Breast epithelium (tissue), 4 donors: ENCODE data around the gene KCNN3. TPM values are rescaled to one million over a fixed set of nuclear protein-coding genes. Genes with fewer than 3 reads are reported as not detected.

ENCODE experiments used
- DNase-seq, 2 donors: peaks; one replicate each; pipeline ENCODE4 v3.0.0-alpha.2; 2019; ENCODE audit warnings: low spot score in 2 of 2
- H3K27ac ChIP-seq, 2 donors: fragments of 200-600 bp; sonication (generic) in 1 of 2; one replicate each; pipeline ENCODE4 v1.5.1; 2016 to 2019; ENCODE audit warnings: mild to moderate bottlenecking in 1 of 2
- H3K27me3 ChIP-seq, 2 donors: fragments of 200-600 bp; sonication (generic) in 1 of 2; one replicate each; pipeline versions ENCODE4 v1.5.1 to v1.6.0; 2017 to 2019; ENCODE audit warnings: control low read depth in 1 of 2, mild to moderate bottlenecking in 1 of 2
- H3K36me3 ChIP-seq: fragments of 200-600 bp; one replicate; pipeline ENCODE4 v1.5.1; 2019
- H3K4me1 ChIP-seq, 2 donors: fragments of 200-600 bp; sonication (generic); one replicate each; pipeline ENCODE4 v1.5.1; 2016 to 2019; ENCODE audit warnings: control low read depth in 1 of 2
- H3K4me3 ChIP-seq, 3 donors: fragments of 200-600 bp; sonication (generic); 1 replicate in 2 of 3; 2 replicates in 1 of 3; pipeline ENCODE4 v1.5.1; 2016 to 2019; ENCODE audit warnings: mild to moderate bottlenecking in 3 of 3, moderate library complexity in 2 of 3
- H3K9me3 ChIP-seq, 2 donors: fragments of 200-600 bp; sonication (generic) in 1 of 2; one replicate each; pipeline ENCODE4 v1.5.1; 2016 to 2019; ENCODE audit warnings: control low read depth in 1 of 2
- POLR2A ChIP-seq: fragments of 450-650 bp; IDR thresholded peaks from one replicate; pipeline ENCODE4 v1.6.1; 2016; ENCODE audit warnings: antibody characterized with exemption, mild to moderate bottlenecking, moderate library complexity
- POLR2AphosphoS5 ChIP-seq, 3 donors: sonication (generic); formaldehyde crosslinking; IDR thresholded peaks; one replicate each; pipeline ENCODE4 v1.6.1; 2017; ENCODE audit warnings: antibody characterized with exemption in 3 of 3
- intact Hi-C: fragments of 100-400 bp; cut with DNase I; formaldehyde crosslinking; loops from one replicate; pipeline ENCODE4 v1.15.1; 2023; ENCODE audit warnings: low total_unique reads
- total RNA-seq, 3 donors: library from RNA; depleted of rRNA; stranded (reverse); fragments of >200 nt; gene quantifications; one replicate each; pipeline ENCODE4 v1.1.0, GENCODE V29; 2016
- TF ChIP-seq, protein P1 (sequence below), 3 donors: fragments of 450-650 bp; IDR thresholded peaks; one replicate each; pipeline ENCODE4 v1.5.1; 2016 to 2017; ENCODE audit warnings: antibody characterized with exemption in 3 of 3, mild to moderate bottlenecking in 3 of 3, moderate library complexity in 3 of 3

The KCNN3 gene
- total RNA-seq, 3 donors from 2014 or later: 0.96 to 1.6 (median 1.0) TPM

DNA sequence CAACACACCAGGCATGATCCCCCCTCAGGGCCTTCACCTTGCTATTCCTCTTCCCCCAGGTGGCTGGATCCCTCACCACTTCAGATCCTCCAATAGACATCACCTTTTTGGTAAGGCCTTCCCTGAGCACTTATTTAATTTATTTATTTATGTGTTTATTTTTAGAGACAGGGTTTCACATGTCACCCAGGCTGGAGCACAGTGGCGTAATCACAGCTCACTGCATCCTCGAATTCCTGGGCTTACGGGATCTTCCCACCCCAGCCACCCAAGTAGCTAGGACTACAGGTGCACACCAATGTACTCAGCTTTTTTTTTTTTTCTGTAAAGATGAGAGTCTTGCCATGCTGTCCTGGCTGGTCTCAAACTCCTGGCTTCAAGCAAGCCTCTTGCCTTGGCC is 17.2 kb downstream of the KCNN3 start:
- Histone ChIP-seq H3K36me3 (no peaks in the 10 kb centered on the region), H3K9me3 (no peaks in the 10 kb centered on the region), H3K4me3 (no peak overlapping the region), H3K27me3 (no peaks in the 10 kb centered on the region), H3K27ac (no peak overlapping the region), H3K4me1 (no peaks in the 10 kb centered on the region)
- TF ChIP-seq, protein P1, sequence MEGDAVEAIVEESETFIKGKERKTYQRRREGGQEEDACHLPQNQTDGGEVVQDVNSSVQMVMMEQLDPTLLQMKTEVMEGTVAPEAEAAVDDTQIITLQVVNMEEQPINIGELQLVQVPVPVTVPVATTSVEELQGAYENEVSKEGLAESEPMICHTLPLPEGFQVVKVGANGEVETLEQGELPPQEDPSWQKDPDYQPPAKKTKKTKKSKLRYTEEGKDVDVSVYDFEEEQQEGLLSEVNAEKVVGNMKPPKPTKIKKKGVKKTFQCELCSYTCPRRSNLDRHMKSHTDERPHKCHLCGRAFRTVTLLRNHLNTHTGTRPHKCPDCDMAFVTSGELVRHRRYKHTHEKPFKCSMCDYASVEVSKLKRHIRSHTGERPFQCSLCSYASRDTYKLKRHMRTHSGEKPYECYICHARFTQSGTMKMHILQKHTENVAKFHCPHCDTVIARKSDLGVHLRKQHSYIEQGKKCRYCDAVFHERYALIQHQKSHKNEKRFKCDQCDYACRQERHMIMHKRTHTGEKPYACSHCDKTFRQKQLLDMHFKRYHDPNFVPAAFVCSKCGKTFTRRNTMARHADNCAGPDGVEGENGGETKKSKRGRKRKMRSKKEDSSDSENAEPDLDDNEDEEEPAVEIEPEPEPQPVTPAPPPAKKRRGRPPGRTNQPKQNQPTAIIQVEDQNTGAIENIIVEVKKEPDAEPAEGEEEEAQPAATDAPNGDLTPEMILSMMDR (IDR thresholded peaks at IDR 0.05): no peak
- TF ChIP-seq POLR2AphosphoS5 (IDR thresholded peaks at IDR 0.05): no peak
- no peak for TF ChIP-seq POLR2A
- DNase-seq: no peak
- intact Hi-C loops: no loop called here

DNA sequence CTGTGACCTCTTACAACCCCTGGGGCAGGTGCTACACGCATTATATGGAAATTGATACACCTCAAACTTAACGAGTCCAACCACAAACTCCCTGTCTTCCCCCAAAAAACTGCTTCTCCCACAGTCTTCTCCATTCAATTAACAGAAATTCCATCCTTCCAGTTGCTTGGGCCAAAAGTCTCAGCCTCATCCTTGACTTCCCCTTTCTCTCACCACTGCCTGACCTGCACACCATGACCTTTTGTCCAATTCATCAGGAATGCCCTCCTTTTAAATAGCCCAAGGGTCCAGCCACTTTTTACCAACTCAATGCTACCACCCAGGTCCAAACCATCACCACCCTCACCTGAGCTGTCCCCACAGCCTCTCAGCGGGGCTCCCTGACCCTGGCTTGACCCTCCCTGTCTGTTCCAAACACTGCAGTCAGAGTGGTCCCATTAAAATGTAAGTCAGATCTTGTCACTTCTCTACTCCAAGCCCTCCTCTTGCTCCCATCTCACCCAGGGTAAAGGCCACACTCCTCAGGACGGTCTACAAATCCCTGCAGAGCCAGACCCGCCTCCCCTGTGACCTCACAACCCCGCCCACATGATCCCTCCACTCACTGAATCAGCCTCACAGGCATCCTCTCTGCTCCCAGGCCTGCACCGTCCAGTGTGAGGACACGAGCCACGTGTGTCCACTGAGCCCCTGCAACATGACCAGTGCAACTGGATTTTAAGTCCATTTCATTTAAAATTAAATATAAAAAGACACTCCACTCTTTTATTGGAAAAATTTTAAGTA is 18.5 kb downstream of the KCNN3 start:
- DNase-seq: no peak
- H3K4me1 ChIP-seq: no peaks in the 10 kb centered on the region
- no peaks in the 10 kb centered on the region for H3K36me3 ChIP-seq
- no peaks in the 10 kb centered on the region for H3K27me3 ChIP-seq
- H3K27ac ChIP-seq: no peak overlapping the region
- H3K9me3 ChIP-seq: no peaks in the 10 kb centered on the region
- H3K4me3 ChIP-seq: no peak overlapping the region
- intact Hi-C loops: no loop called here
- no peak for TF ChIP-seq POLR2A

DNA sequence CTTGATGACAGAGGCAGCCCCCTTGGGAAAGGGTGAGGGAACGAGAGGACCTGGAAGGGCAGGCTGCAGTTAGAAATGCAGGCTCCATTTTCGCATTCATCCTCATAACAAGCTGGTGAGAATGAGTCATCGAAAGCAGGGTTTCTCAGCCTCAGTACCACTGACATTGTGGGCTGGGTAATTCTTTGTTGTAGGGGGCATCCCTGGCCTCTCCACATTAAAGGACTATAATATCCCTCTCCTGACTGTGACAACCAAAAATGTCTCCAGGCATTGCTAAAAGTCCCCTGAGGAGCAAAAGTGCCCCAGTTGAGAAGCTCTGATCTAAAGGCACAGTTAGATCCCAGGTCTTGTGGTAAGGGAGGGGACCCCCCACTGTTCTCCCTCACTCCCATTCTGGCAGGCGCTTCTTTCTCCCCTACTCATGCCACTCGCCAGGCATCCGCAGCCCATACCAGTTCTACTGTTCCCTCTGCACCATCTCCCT is 20.4 kb downstream of the KCNN3 start:
- Histone ChIP-seq H3K4me3 (no peak overlapping the region), H3K9me3 (no peaks in the 10 kb centered on the region), H3K27me3 (no peaks in the 10 kb centered on the region), H3K27ac (no peak overlapping the region), H3K36me3 (no peaks in the 10 kb centered on the region), H3K4me1 (no peaks in the 10 kb centered on the region)
- no peak for TF ChIP-seq POLR2AphosphoS5 (IDR thresholded peaks at IDR 0.05)
- TF ChIP-seq, protein P1 (IDR thresholded peaks at IDR 0.05): no peak
- no peak for TF ChIP-seq POLR2A
- intact Hi-C loops: no loop called here
- no peak for DNase-seq

DNA sequence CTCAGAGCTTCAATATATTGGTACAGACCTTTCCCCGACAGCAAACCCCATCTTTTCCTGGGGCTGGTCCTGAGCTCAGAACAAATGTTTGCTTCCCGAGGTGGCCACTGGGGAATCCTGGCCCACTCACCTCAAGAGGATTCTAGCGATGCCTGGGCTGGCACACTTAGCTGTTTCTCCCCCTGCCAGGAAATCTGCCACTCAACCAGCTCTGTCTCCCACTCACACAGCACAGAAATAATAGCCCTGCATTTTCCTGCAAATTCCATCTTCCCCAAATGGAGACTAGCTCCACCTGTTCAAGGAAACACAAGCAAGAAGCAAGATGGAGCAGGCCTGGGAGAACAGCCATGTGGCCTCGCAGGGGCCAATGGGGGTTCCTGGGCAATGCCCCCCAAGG is 21.1 kb downstream of the KCNN3 start:
- intact Hi-C loops: no loop called here
- TF ChIP-seq, protein P1 (IDR thresholded peaks at IDR 0.05): no peak
- TF ChIP-seq POLR2AphosphoS5 (IDR thresholded peaks at IDR 0.05) (no peak), POLR2A (no peak)
- Histone ChIP-seq H3K4me3 (no peak overlapping the region), H3K9me3 (no peaks in the 10 kb centered on the region), H3K27me3 (no peaks in the 10 kb centered on the region), H3K4me1 (no peaks in the 10 kb centered on the region), H3K27ac (no peak overlapping the region), H3K36me3 (no peaks in the 10 kb centered on the region)
- no peak for DNase-seq

DNA sequence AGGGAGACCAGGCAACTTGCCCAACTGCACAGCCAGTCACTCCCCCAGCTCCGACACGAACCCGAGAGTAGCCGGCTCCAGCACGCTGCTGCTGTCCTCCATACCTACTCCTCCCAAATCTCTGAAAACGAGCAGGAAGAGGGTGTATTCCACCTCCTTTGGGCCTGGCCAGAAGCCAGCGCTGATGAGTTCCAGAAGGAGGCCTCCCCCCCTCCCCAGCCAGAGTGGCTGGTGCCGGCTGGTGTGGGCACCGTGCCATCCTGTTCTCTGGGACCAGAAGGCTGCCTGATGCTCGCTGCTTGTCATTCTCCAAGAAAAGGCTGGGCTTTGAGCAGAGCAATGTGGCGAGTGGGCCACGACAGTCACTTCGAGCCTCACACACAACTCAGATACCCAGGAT is 22.2 kb downstream of the KCNN3 start:
- H3K9me3 ChIP-seq: no peaks in the 10 kb centered on the region
- H3K4me1 ChIP-seq: no peaks in the 10 kb centered on the region
- no peak overlapping the region for H3K4me3 ChIP-seq
- H3K27ac ChIP-seq: no peak overlapping the region
- no peaks in the 10 kb centered on the region for H3K27me3 ChIP-seq
- no peaks in the 10 kb centered on the region for H3K36me3 ChIP-seq
- intact Hi-C loops: no loop called here
- TF ChIP-seq POLR2AphosphoS5 (IDR thresholded peaks at IDR 0.05) (no peak), POLR2A (no peak)
- TF ChIP-seq, protein P1 (IDR thresholded peaks at IDR 0.05): no peak
- DNase-seq: no peak
